Measurements from ENCODE around the gene COL4A3.
"Not testable (repeated sequence)": the region's sequence is repeated elsewhere in the genome, so short reads cannot be mapped to it uniquely, and the experiment has no call there.

Gene COL4A3

DNA sequence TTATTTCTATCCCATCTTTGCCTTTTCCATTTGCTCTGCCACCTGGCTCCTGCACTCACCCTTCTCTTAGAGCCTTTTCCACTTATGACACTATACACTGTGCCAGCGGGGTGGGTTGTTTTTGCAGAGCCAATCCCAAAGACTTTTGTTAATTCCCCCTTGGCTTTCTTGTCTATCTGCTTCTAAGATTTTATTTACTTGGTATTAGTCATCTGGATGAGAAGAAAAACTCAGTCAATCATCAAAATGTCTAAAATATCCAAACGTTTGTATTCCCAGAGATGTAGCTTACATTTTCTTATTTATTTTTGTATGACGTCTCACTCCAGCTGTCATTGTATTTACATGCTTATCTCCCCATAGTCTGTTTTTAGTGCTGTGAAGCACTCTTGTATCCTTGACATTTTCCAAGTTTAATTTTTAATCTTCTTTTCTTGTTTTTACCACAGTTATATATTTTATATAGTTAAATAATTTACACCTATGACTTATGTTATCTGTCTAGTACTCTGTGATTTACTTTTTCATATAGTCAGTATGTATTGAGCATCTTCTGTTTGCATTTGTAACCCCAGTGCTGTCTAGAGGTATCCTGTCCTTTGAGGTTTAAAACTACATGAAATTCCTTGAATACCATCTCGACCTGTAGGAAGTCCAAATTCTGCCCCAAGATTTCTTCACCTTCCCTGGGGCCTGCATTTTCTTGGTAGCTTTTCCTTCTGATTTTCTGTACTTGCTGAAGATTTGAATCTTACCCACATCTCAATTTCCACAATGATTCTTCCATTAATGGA, 55.1 kb downstream of the COL4A3 start:
- no peak for DNase-seq

- no peak for DNase-seq
Observed at GRCh38 chr2:227221120-227221519, 56.7 kb downstream of the COL4A3 start.

GRCh38 chr2:227222292-227222691, 57.9 kb downstream of the COL4A3 start:
- DNase-seq, result no peak

DNA sequence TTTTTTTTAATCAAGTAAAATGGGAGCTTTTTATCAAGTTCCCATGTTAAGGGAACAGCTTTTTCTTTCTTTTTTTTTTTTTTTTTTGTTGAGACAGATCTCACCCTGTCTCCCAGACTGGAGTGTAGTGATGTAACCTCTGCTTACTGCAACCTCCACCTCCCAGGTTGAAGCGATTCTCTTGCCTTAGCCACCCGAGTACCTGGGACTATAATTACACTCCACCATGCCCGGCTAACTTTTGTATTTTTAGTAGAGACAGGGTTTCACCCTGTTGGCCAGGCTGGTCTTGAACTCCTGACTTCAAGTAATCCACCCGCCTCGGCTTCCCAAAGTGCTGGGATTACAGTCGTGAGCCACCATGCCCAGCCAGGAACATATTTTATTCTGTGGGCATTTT, 61.2 kb downstream of the COL4A3 start:
- DNase-seq, result not testable (repeated sequence)

- DNase-seq, result no peak
Observed at GRCh38 chr2:227228061-227228667, 63.7 kb downstream of the COL4A3 start.

- DNase-seq, result no peak
Observed at GRCh38 chr2:227230151-227230550, 65.7 kb downstream of the COL4A3 start.

DNA sequence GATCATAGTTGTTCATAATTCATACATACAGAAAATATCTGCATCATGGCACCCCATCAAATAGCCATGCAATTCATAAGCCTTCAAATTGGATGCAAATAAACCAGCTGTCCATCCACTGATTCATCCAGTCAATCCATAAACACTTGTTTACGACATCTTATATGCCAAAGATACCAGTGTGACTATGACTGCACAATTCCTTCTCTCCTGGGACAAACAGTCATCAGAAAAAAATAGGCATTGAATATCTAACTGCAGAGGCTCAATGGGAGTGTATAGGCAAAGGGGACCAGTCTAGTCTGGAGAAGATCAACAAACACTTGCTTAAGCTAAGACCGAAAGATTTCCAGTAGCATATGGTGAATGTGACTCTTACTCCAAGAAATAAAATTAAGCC, 70.0 kb downstream of the COL4A3 start:
- no peak for DNase-seq

DNA sequence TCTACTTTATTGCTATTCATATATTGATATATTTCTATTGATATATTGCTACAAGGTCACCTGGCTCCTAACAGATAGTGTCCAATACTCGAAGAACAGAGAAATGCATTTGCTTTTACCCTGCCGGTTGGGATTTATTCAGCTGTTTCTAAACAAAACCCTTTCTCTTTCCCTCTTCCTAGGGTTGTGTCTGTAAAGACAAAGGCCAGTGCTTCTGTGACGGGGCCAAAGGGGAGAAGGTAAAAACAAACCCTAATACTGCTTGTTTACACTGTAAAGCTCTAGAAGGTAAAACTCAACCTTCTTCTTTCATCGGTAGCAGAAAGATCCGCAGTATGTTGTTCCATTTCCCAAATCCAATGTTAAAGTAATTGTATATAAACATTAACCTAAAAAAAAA, 73.4 kb downstream of the COL4A3 start:
- DNase-seq, result no peak

GRCh38 chr2:227238238-227239237, 74.1 kb downstream of the COL4A3 start:
- peak; percentile 40 to 57 for DNase-seq

DNA sequence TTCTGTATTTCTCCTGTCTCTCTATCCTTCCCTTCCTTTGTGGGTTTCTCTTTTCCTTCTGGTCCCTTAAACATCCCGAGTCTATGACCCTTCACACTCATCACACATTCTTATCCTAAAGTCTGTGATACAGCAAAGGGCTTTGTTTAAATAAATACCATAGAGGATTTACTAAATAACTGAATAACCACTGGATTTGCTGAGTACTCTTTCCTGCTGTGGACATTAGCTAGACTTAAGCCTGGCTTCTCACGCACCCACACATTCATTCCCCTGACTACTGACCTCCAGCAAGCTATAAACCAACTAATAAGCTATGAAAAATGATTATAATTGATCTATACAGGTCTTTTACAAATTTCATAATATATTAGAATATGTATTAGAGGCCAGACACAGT, 76.6 kb downstream of the COL4A3 start:
- DNase-seq, result no peak

GRCh38 chr2:227248876-227249275, 84.5 kb downstream of the COL4A3 start:
- DNase-seq, result no peak

DNA sequence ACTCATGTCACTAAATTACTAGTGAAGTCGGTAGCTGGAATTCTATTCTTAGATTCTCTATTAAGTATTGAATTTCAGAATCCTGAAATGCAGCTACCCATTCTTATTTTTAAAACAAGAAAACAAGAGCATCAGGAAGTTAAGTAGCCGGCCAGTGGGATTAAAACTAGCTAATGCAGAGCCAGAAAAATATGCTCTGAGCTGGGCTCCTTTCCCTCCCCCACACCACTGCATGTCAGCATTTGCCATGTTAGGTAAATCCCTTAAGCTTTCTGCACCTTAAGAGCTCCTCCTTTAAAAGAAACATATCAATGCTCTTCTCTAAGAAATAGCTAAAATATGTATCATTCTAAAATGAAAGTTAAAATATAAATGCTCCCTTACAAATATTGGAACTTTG, 88.4 kb downstream of the COL4A3 start:
- DNase-seq, result no peak

- DNase-seq, result no peak
Observed at GRCh38 chr2:227256605-227257004, 92.2 kb downstream of the COL4A3 start.

- DNase-seq, result no peak
Observed at GRCh38 chr2:227257820-227258219, 93.4 kb downstream of the COL4A3 start.

DNA sequence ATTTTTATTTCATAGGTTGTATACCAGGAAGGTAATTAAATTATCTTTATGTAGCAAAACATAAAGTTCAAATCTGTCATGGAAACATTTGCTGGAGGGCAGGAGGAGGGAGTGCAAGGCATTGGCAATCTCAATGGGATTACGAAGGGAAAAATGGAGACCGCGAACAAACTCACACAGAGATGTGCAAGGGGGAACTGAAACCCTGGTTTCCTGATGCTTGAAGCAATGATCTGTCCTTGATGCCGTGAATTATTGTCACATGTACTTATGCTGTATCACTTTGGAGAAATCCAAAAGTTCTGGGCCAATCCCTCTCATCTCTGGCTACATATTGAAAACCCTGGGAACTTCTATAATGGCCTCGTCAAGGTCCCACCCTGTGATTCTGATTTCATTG, 95.6 kb downstream of the COL4A3 start:
- no peak for DNase-seq

DNA sequence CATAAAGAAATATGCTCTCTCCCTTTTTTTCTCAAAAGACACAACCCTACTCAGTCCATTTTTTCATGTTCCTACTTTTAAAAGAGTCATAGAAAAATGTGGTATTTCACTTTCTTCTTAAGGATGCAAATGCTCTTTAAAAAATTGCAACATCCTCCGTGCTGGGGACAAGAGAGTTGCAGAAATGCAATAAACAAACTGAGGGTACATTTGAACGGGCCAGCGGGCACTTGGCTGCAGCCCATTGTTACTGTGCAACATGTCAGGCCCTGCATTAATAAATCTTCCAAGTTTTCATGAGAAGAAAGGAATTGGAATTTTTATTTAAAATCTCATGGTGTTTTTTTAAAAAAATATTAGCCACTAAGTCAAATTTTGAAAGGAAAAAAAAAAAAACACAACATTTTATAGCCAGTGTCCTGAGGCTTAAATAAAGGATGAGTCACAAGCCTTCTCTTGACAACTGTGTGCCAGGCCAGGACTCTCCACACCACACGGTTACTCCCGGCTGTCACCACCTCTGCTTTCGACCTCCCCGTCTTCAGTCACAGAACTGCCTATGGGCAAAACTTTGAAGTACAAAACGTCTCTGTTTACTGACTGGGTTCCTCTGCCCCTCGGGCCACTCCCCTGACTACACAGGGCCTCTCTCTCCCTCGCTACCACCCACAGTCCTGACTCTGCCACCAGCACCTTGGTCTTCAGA, 103.1 kb downstream of the COL4A3 start:
- DNase-seq, result no peak

DNA sequence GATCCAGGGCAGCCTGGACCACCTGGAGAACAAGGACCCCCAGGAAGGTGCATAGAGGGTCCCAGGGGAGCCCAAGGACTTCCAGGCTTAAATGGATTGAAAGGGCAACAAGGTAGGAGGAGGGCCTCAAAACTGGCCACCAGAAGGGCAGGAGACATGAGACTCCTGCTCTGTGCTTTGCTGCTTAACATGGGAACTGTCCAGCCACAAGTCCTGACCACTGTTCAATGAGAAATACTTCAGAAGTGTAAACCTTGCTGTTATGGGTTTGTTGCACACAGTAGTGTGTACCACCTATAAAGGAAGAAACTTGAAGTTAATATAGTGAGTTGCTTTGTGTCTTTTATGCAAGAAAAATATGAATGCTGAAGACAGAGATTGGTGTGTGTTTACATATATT, 116.5 kb downstream of the COL4A3 start:
- no peak for DNase-seq

DNA sequence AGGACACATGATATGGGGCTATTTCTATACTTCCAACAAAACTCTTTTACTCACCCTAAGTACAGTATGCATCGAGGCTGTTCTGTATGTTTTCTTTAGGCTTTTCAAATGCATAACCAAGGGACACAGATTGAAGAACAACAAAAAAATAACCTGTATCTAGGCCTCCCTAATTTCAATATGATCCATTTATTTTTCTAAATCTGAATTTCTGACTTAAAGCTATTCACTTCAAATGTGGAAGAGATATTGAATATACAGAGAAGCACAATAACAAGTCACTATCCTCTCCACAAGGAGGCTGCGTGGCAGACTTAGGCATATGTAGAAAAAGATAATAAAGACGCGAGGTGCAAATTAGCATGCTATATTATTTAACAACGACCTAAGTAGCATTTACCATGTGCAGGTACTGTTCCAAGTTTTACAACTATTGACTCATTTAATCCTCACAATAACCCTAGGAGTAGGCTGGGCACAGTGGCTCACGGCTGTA, 121.4 kb downstream of the COL4A3 start:
- no peak for DNase-seq

- DNase-seq, result no peak
Observed at GRCh38 chr2:227287771-227288170, 123.3 kb downstream of the COL4A3 start.

- no peak for DNase-seq
Observed at GRCh38 chr2:227292314-227292713, 127.9 kb downstream of the COL4A3 start.

- no peak for DNase-seq
Observed at GRCh38 chr2:227293531-227293930, 129.1 kb downstream of the COL4A3 start.

DNA sequence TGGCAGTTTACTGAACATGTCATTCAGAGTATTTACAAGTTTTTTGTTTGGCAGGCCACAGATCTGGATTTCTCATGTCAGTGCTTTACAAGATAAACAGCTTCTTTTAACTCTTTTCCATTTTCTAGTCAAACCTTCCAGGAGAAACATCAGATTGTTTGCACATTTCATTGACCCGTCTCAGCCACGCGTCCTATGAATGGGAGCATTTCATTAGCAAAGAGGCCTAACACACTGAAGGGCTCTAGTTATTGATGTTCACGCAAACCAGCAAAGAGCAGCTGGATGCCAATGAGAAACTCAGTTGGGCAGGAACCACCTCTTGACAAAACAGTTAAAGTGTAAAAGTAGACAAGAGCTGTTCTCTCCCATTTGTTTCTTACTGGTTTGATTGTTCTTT, 131.4 kb downstream of the COL4A3 start:
- DNase-seq, result no peak
